Kidney epithelial cell (primary cell): Measurements from ENCODE around the gene DIABLO. TPM values are rescaled to one million over a fixed set of nuclear protein-coding genes. Genes with fewer than 3 reads are reported as not detected.

Experiments used
- total RNA-seq: library from RNA; depleted of rRNA; stranded (reverse); fragments of >200 nt; gene quantifications from 2 replicates; pipeline ENCODE4 v1.2.3, GENCODE V29; 2015

Gene DIABLO
- total RNA-seq, 1 donor from 2014 or later = 100 TPM

Other genes with a start within 250 kb of the DIABLO start
- 20.5 and 23.8 TPM in 2 replicates for gene BCL7A, start 204.2 kb downstream of the DIABLO start, total RNA-seq
- gene MLXIP, start 147.3 kb downstream of the DIABLO start, total RNA-seq = 34.2 and 35.7 TPM in 2 replicates
- not detected in 2 replicates for gene IL31, start 51.8 kb downstream of the DIABLO start, total RNA-seq
- gene LRRC43, start 42.9 kb downstream of the DIABLO start, total RNA-seq = 0.75 and 2.5 TPM in 2 replicates
- 0.14 and 0.75 TPM in 2 replicates for gene B3GNT4, start 22.3 kb downstream of the DIABLO start, total RNA-seq
- 21.7 and 26.3 TPM in 2 replicates for gene VPS33A, start 40.4 kb upstream of the DIABLO start, total RNA-seq
- 58.2 and 58.7 TPM in 2 replicates for gene CLIP1, start 196.6 kb upstream of the DIABLO start, total RNA-seq